HG02642 (cell line): ENCODE data around the gene TDO2.

ENCODE experiments used
- ATAC-seq: cut with Tn5 transposase; IDR thresholded peaks from one replicate; pipeline ENCODE4 v1.9.1; 2021; ENCODE audit warnings: mild to moderate bottlenecking; ENCODE audit not compliant: unreplicated experiment, poor library complexity

Gene TDO2

DNA sequence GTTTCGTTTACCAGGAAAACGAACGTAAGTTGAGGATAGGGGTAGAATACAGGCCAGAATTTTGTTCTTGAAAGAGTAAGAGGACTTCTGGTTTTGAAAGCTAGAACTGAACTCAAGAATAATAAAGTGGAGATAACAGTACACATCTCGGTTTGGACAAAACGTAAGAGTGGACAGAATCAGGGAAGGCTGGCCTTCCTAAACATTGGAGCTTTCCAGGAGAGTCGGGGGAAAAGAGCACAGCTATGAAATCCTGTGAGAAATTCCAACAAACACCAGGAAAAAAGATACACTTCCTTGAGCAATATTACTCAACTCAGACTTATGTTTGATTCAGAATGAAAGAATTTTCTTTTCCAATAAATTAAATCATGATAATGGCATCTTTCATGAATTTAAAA lies 49.0 kb downstream of the TDO2 start:
- ATAC-seq: no peak

GRCh38 chr4:155953151-155954117 lies 49.9 kb downstream of the TDO2 start, which contains the start of gene CTSO:
Gene CTSO (minus strand): TSS chr4:155953866. CDS start chr4:155953847, 19 bp downstream.
- ATAC-seq: peak; percentile 97

GRCh38 chr4:155954118-155954685 lies 50.7 kb downstream of the TDO2 start:
- ATAC-seq: no peak

- ATAC-seq: no peak
These were observed 51.4 kb downstream of the TDO2 start for GRCh38 chr4:155954939-155955338.

DNA sequence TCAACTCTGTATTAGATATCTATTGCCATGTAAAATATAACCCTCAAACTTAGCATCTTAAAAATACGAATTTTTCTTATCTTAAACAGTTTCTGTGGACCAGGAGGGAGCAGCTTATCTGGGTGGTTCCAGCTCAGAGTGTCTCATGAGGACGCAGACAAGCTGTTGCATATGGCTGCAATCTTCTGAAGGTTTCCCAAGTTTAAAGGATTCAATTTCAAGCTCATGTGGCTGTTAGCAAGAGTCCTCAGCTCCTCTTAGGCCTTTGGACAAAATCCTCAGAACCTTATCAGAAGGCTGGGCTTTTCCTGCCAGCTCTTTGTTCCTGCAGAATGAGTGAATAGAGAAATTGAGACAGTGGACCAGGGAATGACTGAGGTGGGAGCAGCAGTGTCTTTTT lies 53.0 kb downstream of the TDO2 start:
- no peak for ATAC-seq

GRCh38 chr4:155959417-155959816 lies 55.9 kb downstream of the TDO2 start:
- no peak for ATAC-seq

GRCh38 chr4:155960522-155960921 lies 57.0 kb downstream of the TDO2 start:
- no peak for ATAC-seq

DNA sequence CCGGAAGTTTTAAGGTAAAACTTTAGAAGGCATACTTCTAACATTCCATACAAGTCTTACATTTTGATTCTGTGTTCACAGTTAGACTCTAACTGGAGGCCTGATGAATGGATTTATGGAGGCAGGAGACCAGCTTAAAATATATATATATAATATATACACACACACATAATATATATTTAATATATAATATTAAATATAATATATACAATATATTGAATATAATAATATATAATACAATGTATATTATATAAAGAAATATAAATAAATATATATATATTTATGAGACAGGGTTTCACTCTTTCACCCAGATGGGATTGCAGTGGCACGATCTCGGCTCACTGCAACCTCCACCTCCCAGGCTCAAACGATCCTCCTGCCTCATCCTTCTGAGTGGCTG lies 58.1 kb downstream of the TDO2 start:
- ATAC-seq: no peak

DNA sequence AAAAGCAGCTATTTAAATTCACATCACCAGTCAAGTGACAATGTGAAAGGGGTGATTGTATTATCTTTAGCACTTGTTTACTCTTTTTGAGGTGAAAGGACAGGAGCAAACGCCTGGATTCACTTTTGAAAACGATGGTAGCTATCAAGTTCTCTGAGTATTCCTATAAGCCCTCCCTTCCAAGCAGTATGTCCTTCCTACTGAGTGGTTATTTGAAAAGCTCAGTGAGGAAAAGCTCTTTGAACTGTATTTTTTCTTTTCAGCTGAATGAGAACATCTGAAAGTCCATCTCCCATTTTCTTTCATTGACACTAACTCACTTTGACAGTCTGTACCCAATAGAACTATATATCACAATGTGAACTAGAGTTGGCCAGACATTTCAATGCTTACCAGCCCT lies 59.3 kb downstream of the TDO2 start:
- no peak for ATAC-seq

DNA sequence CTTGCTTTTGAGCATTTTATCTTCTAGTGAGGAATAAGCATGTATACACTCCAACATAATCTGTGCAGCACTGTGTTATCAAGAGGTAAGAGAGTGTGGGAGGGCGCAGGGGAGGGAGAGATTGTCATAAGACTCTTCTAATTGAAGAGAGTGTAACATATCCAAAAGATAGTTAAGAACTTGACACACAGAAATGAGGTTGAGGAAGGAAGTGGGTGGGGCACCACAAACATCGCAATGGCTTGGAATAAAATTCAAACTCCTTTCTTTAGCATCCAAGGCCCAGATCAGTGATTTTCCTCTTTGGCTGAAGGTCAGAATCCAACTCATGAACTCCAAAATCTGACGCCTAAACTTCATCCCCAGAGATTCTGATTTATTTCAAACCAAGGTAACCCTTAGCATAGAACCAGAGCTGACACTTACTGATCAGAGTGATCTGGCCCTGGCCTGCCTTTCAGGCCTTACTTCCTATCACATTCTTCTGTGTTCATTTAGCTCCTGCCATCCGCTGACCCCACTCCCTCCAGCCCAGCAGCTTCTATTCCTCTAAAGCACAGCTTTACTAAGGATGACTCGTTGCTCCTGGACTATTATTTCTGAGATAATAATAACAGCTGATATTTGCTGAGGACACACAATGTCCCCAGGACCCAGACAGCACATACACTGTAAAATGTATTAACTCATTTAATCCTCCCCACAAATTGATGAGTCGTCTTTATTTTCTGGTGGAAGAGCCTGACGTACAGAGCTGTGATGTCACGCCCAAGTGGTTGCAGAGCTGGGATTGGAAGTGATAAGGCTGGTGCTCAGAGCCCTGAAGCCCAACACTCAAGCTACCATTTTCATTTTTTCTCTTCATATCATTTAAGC lies 60.8 kb downstream of the TDO2 start:
- ATAC-seq: no peak

DNA sequence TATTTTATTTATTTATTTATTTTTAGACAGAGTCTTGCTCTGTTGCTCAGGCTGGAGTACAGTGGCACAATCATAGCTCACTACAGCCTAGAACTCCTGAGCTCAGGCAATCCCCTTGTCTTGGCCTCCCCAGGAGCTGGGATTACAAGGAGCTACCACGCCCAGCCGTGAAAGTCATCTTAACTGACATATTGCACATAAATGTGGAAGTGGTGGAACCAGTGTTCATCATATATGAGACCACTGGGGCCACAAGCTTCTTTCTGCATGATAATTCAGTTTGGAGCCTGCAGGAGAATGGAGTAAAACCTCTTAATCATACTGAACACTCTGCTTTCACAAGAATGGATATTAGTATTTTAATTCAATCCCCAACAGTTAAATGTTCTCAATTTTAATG lies 62.7 kb downstream of the TDO2 start:
- no peak for ATAC-seq

DNA sequence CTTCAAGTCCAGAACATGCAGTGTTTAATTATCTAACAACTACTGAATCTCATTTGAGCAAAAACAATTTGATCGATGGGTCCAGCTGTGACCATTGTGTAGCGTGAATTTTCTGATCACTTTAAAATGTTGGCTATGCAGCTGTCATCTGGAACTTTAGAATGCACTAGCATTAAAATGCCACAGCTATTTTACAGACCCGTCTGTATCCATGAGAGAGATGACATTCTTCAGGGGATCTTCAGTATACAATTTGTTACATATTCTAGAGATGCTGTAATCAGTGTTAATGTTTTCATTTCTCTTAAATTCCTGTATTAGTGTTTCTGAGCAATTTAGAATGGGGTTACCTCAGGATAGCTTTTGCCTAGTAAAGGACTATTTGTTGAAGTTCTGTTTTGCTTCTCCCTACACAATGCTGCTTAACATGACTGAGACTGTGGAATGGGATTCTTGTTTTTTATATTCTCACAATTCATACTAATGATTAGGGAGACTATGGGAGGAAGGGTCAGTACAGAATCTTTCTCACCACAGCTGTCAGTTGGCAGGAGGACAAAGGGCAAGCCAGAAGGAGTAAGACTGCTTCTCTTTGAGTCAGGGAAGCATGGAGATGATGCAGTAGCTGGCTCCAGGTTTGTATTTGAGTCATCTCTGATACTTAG lies 63.4 kb downstream of the TDO2 start:
- no peak for ATAC-seq
